ENCODE measurements around the gene OR2A42.
A peak's percentile ranks its signal among the peaks of the same experiment; 100 is the strongest.
"Not testable (repeated sequence)": the region's sequence is repeated elsewhere in the genome, so short reads cannot be mapped to it uniquely, and the experiment has no call there.

The OR2A42 gene

GRCh38 chr7:144239365-144239764, at the start of gene OR2A42:
Gene OR2A42 (minus strand): TSS chr7:144239605. CDS start chr7:144232843, 6,762 bp downstream.
- DNase-seq, result not testable (repeated sequence)

GRCh38 chr7:144287171-144287784, 47.9 kb upstream of the OR2A42 start:
- DNase-seq, result not testable (repeated sequence)

GRCh38 chr7:144283716-144284115, 44.3 kb upstream of the OR2A42 start:
- DNase-seq, result not testable (repeated sequence)

- not testable (repeated sequence) for DNase-seq
Measured at GRCh38 chr7:144282490-144282889, 43.1 kb upstream of the OR2A42 start.

- DNase-seq, result not testable (repeated sequence)
Measured at GRCh38 chr7:144281981-144282380, 42.6 kb upstream of the OR2A42 start.

- DNase-seq, result not testable (repeated sequence)
Measured at GRCh38 chr7:144280010-144280409, 40.6 kb upstream of the OR2A42 start.

GRCh38 chr7:144275281-144275680, 35.9 kb upstream of the OR2A42 start:
- DNase-seq, result not testable (repeated sequence)

GRCh38 chr7:144269188-144269587, 29.8 kb upstream of the OR2A42 start, which contains the start of gene CTAGE8:
Gene CTAGE8 (minus strand): TSS chr7:144269288. CDS start chr7:144269250, 38 bp downstream.
- DNase-seq, result not testable (repeated sequence)

GRCh38 chr7:144264692-144265091, 25.3 kb upstream of the OR2A42 start, which contains the start of gene OR2A7:
Gene OR2A7 (minus strand): TSS chr7:144264792. CDS start chr7:144259628, 5,164 bp downstream.
- not testable (repeated sequence) for DNase-seq

- DNase-seq, result not testable (repeated sequence)
Measured at GRCh38 chr7:144262128-144262527, 22.7 kb upstream of the OR2A42 start.

GRCh38 chr7:144259067-144259466, 19.7 kb upstream of the OR2A42 start:
- not testable (repeated sequence) for DNase-seq

GRCh38 chr7:144256112-144256511, 16.7 kb upstream of the OR2A42 start:
- peak; percentile 29 for DNase-seq

GRCh38 chr7:144255471-144255897, 16.1 kb upstream of the OR2A42 start:
- no peak for DNase-seq

GRCh38 chr7:144252307-144252706, 12.9 kb upstream of the OR2A42 start:
- DNase-seq, result not testable (repeated sequence)

GRCh38 chr7:144247674-144248330, 8.4 kb upstream of the OR2A42 start:
- not testable (repeated sequence) for DNase-seq

- not testable (repeated sequence) for DNase-seq
Measured at GRCh38 chr7:144246967-144247366, 7.6 kb upstream of the OR2A42 start.

- not testable (repeated sequence) for DNase-seq
Measured at GRCh38 chr7:144245372-144245771, 6.0 kb upstream of the OR2A42 start.

GRCh38 chr7:144238530-144239082, 799 bp downstream of the OR2A42 start:
- not testable (repeated sequence) for DNase-seq

GRCh38 chr7:144233039-144233438, 6.4 kb downstream of the OR2A42 start:
- not testable (repeated sequence) for DNase-seq

- not testable (repeated sequence) for DNase-seq
Measured at GRCh38 chr7:144231027-144231426, 8.4 kb downstream of the OR2A42 start.

- DNase-seq, result not testable (repeated sequence)
Measured at GRCh38 chr7:144228810-144229209, 10.6 kb downstream of the OR2A42 start.

GRCh38 chr7:144226866-144227265, 12.5 kb downstream of the OR2A42 start:
- DNase-seq, result peak; percentile 33

- not testable (repeated sequence) for DNase-seq
Measured at GRCh38 chr7:144223675-144224074, 15.7 kb downstream of the OR2A42 start.

- not testable (repeated sequence) for DNase-seq
Measured at GRCh38 chr7:144220531-144220930, 18.9 kb downstream of the OR2A42 start.
